Retinal pigment epithelial cell (primary cell): ENCODE measurements around the gene SLC39A2.
"Not testable (repeated sequence)": the region's sequence is repeated elsewhere in the genome, so short reads cannot be mapped to it uniquely, and the experiment has no call there.

ENCODE experiments used
- DNase-seq: peaks from one replicate; pipeline ENCODE4 v3.0.0-alpha.2; 2010; ENCODE audit warnings: low read depth
- H3K4me3 ChIP-seq: 2 replicates; pipeline ENCODE4 v1.5.1; 2011; ENCODE audit warnings: mild to moderate bottlenecking, low read length, control low read depth, moderate library complexity
- TF ChIP-seq, protein P1 (sequence below): conservative IDR thresholded peaks from 2 replicates; pipeline ENCODE4 v1.5.1; 2011; ENCODE audit warnings: low read depth, low read length, control low read depth, inconsistent platforms

SLC39A2 gene

DNA sequence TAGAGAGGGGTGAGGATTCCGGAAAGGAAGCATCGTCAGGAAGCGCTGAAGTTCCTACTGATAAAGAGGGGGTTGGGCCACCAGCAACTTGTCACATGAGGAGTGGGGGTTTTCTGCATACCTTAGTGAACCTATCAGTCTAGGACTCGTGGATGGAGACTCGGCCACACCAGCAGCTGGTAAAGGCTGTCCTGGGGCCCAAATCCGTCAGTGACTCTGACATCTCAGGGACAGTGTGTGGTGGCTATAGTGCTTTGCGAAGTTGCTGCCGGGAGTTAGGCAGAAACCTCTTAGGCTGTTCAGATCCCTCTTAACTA lies 27.4 kb upstream of the SLC39A2 start:
- TF ChIP-seq, protein P1, sequence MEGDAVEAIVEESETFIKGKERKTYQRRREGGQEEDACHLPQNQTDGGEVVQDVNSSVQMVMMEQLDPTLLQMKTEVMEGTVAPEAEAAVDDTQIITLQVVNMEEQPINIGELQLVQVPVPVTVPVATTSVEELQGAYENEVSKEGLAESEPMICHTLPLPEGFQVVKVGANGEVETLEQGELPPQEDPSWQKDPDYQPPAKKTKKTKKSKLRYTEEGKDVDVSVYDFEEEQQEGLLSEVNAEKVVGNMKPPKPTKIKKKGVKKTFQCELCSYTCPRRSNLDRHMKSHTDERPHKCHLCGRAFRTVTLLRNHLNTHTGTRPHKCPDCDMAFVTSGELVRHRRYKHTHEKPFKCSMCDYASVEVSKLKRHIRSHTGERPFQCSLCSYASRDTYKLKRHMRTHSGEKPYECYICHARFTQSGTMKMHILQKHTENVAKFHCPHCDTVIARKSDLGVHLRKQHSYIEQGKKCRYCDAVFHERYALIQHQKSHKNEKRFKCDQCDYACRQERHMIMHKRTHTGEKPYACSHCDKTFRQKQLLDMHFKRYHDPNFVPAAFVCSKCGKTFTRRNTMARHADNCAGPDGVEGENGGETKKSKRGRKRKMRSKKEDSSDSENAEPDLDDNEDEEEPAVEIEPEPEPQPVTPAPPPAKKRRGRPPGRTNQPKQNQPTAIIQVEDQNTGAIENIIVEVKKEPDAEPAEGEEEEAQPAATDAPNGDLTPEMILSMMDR = no peak
- peak overlapping the region; percentile 78 for H3K4me3 ChIP-seq
- no peak for DNase-seq

DNA sequence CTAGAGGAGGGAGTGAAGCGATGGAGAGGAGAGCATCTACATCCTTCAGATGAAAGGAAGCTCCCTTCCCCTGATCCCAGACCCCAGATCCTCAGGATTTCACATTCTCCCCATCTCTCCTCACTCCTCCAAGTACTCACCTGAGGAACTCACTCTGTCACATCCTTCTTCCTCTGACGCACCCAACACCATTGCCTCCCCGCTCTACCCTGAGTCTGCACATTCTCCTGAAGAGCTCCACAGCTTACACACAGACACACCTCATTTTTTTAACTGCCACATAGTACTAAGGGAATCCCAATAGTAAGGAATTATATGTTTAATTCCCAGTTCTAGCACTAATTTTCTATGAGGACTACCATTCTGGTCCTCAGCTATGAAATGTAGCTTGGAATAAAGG lies 25.6 kb upstream of the SLC39A2 start:
- TF ChIP-seq, protein P1 = no peak
- H3K4me3 ChIP-seq = no peak overlapping the region
- DNase-seq = no peak

DNA sequence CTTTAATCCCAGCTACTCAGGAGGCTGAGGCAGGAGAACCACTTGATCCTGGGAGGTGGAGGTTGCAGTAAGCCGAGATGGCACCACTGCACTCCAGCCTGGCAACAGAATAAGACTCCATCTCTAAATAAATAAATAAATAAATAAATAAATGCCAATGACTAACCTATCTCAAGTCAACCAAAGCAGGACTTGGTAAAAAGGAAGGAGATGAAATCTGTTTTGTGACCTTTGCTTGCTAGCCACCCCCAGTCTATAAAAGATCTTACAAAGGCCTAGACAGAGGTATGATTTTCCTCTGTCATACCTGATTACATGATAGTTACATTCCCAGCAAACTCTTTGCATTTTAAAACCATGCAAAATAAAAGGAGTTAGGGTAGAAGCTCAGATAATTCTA lies 22.8 kb upstream of the SLC39A2 start:
- no peak for DNase-seq
- TF ChIP-seq, protein P1 = no peak
- H3K4me3 ChIP-seq = no peak overlapping the region

DNA sequence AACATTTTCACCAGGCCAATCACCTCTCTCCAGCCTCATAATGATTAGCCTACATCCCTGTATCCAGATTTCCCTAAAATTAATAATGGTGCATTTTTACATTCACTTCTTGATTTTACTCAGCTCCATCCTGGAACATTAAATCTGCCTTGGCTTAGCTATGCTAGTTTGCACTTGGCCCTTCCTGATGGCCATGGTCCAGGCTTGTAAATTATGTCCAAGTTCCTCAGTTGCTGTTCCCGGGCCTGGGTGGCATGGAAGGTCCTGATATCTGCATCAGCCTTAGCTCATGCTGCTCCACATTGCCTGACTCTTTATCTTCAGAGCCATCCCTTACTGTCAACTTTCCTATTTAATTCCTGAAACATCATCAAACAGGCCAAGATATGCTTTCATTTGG lies 20.4 kb upstream of the SLC39A2 start:
- TF ChIP-seq, protein P1 = no peak
- no peak overlapping the region for H3K4me3 ChIP-seq
- DNase-seq = no peak

DNA sequence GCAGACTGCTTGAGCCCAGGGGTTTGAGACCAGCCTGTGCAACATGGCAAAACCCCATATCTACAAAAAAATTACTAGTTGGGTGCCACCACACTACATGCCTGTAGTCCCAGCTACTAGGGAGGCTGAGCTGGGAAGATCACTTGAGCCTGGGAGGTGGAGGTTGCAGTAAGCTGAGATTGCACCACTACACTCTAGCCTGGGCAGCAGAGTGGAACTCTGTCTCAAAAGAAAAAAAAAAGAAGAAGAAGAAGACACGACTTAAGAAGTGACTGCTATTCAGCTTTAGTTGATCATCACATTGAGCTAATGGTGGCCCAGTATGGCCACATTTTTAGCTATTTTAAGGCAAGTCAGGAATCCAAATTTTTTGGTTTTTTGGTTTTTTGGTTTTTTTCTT lies 18.2 kb upstream of the SLC39A2 start:
- H3K4me3 ChIP-seq = no peak overlapping the region
- TF ChIP-seq, protein P1 = no peak
- DNase-seq = no peak

DNA sequence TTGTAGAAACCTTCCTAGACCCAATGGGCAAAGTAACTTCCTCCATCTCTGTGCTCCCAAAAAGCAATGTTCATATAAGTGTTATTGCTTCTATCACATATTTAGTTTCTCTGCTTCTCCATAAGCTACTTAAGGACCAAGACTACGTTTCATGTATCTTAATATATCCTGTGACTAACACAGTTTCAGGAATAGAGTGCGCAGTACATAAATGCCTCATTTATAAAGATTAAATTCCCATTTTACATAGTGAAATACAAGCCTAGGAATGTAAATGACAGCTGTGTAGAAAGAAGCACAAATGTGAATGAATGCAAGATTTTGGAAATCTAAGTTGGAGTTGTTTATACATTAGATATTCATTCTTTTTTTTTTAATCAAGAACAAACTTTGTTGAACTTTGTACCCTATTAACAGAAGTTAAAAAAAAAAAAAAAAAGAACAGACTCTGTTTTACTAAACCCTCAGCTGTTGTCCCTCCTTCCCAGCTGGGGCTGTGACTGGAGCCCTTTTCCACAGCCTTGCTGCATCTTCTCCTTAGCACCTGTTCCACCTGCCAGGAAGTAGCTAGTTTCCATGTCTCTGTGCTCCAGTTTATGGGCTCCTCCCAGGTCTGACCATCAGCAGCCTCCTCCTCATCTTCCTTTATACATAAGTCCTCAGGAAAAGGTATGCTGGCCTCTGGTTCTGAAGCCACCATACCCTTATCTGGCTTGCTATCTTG lies 16.3 kb upstream of the SLC39A2 start:
- no peak overlapping the region for H3K4me3 ChIP-seq
- TF ChIP-seq, protein P1 = no peak
- no peak for DNase-seq

DNA sequence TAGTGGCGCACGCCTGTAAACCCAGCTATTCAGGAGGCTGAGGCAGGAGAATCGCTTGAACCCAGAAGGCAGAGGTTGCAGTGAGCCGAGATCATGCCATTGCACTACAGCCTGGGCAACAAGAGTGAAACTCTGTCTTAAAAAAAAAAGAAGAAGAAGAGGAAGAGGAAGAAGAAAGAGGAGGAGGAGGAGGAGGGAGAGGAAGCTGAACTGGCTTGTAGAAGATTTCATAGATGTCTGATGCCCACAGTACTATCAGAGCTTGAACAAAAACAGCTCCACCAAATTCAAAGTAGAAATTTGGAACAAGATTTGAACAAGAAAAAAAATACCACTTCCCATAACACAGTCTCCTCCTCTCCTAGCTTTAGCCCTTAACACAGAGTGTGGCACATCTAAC lies 13.4 kb upstream of the SLC39A2 start:
- not testable (repeated sequence) for H3K4me3 ChIP-seq

More for the DNA sequence above, 13.4 kb upstream of the SLC39A2 start:
- not testable (repeated sequence) for DNase-seq
